DMS 273 treated with DMSO at 0.1 percent for 48 hours (cell line): ENCODE measurements around the gene UTP4.
A peak's percentile ranks its signal among the peaks of the same experiment; 100 is the strongest.
"Not testable (repeated sequence)": the region's sequence is repeated elsewhere in the genome, so short reads cannot be mapped to it uniquely, and the experiment has no call there.

Experiments
- DNase-seq: peaks from one replicate; lab custom pipeline; 2025; lab: John Stamatoyannopoulos, UW

UTP4 gene

DNA sequence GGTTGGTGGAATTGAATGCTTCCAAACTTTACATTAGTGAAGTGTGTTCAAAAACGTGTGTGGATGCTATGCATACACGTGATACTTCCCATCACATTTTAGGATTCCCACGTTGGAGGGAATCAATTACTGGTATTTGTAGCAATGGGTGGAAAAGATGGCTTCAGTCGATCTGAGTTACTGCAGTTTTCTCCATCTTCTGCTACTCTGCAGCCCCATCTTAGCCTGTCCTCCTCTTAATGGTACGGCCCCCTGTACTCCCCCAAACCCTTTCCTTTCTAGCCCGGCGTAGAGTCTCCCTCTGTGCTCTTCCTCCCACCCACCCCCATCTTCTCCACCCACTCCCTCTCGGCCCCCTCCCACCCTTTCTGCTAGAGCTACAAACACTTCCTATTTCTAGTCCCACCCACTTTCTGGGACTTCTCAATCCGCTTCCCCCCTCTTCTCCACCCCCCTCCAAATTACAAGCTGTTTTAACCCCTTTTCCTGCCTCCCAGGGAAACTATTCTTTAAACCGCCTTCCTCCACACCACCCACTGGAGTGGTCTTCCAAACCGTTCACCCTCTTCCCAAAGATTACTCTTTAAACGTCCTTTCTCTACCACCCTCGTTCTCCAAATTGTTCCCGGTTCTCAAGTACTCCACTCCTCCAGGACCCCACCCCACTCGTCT lies 1.1 kb upstream of the UTP4 start:
- DNase-seq = peak; percentile 27

- DNase-seq = peak; percentile 35
Measured at GRCh38 chr16:69131839-69132423, 518 bp upstream of the UTP4 start.

DNA sequence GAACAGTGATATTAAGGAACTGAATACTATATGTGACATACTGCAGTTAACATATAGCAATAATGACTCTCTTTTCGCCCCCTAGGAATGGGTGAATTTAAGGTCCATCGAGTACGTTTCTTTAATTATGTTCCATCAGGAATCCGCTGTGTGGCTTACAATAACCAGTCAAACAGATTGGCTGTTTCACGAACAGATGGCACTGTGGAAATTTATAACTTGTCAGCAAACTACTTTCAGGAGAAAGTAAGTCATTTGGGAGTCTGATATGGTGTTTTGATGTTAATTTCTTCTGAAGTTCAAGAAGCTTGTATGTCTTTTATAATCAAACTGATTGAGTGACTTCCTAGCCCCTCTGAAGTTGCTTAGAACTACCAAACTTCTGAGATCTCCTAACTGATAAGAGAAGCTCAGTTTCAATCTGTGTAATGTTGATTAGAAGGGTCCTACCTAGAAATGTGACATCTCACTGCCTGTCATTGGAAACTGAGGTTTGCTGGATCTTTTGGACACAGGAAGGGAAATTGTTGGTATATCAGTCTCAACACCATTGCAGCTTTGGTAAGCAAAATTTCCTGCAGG lies 1.0 kb downstream of the UTP4 start:
- DNase-seq = no peak

DNA sequence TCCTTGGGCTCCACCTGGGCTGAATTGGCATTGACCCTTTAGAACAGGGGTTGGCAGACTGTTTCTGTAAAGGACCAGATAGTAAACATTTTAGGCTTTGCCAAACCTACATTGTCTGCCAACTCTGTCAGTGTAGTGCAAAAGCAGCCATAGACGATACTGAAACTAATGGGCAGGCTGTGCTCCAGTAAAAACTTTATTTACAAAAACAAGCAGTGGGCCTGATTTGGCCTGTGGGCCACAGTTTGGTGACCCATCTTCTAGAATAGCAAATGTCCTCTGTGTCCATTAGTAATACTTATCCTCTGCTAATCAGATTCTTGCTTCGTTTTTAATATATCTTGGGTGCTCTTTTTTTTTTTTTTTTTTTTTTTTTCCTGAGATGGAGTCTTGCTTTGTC lies 6.2 kb downstream of the UTP4 start:
- DNase-seq = no peak

DNA sequence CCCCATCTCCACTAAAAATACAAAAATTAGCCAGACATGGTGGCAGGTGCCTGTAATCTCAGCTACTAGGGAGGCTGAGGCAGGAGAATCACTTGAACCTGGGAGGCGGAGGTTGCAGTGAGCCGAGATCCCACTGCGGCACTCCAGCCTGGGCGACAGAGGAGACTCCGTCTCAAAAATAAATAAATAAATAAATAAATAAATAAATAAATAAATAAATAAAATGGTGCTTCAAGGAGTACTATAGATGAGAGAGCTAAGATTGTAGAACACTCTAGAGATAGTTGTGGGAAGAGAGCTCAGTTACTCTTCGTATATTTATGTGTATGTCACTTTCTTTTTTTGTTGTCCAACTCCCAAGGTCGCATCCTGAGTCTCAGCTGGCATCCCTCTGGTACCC lies 7.0 kb downstream of the UTP4 start:
- DNase-seq = not testable (repeated sequence)

- no peak for DNase-seq
Measured at GRCh38 chr16:69141014-69141413, 8.6 kb downstream of the UTP4 start.

GRCh38 chr16:69141936-69142335 lies 9.5 kb downstream of the UTP4 start:
- DNase-seq = no peak

DNA sequence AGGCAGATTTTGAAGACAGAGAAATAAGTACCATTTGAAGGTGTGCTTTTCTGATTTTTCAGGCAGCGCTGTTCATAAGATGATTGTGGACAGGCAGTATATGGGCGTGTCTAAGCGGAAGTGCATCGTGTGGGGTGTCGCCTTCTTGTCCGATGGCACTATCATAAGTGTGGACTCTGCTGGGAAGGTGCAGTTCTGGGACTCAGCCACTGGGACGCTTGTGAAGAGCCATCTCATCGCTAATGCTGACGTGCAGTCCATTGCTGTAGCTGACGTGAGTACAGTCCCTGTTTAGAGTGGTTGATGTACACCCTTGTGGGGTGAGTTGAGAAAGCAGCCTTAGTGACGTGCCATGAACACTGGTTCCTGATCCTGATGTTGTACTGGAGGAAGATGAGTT lies 10.7 kb downstream of the UTP4 start:
- DNase-seq = no peak

DNA sequence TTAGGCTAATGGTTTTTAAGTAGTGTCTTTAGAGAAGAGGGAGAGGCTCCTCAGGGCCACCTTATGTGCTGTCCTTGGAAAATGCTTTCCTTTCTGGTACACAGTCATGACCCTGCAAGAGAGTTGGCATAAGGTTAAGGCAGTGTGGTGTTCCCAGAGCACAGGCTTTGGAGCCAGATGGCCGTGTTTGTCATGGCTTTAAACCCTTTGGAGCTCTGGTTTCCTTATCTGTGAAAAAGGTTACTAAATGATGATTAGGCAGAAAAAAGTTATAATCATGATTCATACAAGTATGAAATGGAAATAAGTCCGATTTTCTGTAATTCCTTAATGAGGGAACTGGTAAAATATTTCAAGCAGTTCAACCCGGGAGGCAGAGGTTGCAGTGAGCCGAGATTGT lies 13.2 kb downstream of the UTP4 start:
- peak; percentile 39 for DNase-seq

- DNase-seq = not testable (repeated sequence)
Measured at GRCh38 chr16:69149621-69150020, 17.2 kb downstream of the UTP4 start.

GRCh38 chr16:69150146-69150865 lies 17.9 kb downstream of the UTP4 start:
- peak; percentile 32 for DNase-seq

DNA sequence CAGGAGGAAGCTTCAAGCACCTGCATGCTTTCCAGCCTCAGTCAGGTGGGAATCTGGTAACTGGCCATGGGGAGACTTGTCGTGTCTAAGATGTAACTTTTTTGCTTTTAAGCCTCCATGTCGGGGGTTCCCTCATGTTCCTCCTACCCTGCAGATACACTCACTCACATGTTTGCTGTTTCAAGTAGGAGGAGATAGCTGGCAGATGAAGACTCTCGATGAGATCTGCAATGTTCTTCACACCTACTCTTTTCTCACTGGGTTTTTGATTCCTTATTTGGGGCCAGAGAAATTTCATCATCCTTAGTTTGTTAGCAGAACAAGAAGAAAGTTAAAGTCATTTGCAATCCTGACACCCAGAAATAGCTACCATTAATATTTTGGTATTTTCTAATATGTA lies 24.7 kb downstream of the UTP4 start:
- DNase-seq = no peak

GRCh38 chr16:69160192-69160591 lies 27.7 kb downstream of the UTP4 start:
- no peak for DNase-seq

DNA sequence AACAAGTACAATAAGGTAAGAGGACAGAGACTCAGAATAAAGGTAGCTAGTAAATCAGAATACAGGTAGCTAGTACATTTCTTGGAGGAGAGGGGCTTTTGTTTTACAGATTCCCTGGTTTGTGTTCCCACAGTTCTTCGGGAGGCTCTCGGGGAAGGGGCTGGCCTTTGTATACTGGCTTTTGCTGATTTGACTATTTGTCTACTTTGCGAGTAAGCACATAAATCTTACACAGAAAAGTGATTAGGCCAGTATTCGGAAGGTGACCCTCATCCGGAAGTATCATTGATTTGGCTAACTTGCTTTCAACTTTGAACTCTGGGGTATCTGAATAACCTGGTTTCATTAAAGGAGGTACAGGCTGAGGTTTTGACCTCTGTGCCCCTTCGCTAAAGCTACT lies 33.1 kb downstream of the UTP4 start:
- no peak for DNase-seq

- DNase-seq = no peak
Measured at GRCh38 chr16:69166221-69166833, 33.9 kb downstream of the UTP4 start.

DNA sequence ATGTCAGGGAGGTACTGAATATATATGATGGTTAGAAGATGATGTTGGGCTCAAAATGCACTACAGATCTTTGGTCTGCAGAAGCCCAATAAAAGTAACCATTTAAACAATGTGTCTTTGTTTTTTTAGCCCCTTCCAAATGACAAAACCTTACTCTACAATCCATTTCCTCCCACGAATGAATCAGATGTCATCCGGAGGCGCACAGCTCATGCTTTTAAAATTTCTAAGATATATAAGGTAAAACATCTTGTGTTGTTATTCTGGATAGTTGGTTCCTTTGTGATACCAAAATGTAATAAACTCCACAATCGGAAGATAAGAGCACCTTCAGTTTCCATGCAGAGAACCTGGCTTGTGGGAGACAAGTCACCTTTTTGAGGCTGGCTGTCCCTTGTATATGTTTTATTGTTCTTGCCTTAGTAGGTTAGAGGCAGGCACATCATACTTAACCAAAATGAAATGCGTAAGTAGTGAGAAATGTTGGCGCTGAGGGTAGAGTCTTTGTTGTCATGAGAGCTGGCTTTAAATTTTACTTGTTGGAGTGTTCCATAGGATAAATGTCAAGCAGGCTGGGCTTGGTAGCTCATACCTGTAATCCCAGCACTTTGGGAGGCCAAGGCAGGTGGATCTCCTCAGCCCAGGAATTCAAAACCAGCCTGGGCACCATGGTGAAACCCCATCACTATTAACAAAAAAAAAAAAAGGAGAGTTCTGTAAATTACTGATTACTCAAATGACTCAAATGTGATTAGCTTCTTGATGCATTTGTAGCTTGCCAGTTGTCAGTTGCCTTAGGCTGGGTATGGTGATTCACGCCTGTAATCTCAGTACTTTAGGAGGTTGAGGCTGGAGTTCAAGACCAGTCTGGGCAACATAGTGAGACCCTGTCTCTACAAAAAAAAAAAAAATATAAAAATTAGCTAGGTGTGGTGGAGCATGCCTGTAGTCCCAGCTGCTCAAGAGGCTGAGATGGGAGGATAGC lies 34.8 kb downstream of the UTP4 start:
- DNase-seq = no peak

DNA sequence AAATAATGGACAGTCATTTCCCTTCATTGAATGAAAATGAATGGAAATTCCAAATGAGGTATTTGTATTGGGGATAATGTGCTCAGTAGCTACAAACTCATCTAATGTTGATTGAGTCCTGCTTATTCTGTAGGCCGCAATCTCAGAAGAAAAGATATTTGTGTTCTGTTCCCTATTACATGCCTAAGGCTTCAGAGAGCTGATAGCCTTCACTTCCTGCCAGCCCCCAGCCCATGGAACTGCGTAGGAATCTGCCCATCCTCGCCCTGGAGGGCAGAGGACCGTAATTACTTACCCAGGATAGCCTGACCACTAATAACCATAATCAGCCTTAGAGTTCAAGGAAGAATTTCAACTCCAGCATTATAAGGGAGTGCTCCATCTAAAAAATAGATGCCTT lies 36.6 kb downstream of the UTP4 start:
- no peak for DNase-seq

- DNase-seq = no peak
Measured at GRCh38 chr16:69169607-69170352, 37.3 kb downstream of the UTP4 start.

GRCh38 chr16:69171325-69172084 lies 39.1 kb downstream of the UTP4 start:
- no peak for DNase-seq
